Measurements from ENCODE around the gene LIPT2. TPM values are rescaled to one million over a fixed set of nuclear protein-coding genes. Genes with fewer than 3 reads are reported as not detected.

The LIPT2 gene
- total RNA-seq, 1 experiment from 2014 or later: 8.3 TPM

DNA sequence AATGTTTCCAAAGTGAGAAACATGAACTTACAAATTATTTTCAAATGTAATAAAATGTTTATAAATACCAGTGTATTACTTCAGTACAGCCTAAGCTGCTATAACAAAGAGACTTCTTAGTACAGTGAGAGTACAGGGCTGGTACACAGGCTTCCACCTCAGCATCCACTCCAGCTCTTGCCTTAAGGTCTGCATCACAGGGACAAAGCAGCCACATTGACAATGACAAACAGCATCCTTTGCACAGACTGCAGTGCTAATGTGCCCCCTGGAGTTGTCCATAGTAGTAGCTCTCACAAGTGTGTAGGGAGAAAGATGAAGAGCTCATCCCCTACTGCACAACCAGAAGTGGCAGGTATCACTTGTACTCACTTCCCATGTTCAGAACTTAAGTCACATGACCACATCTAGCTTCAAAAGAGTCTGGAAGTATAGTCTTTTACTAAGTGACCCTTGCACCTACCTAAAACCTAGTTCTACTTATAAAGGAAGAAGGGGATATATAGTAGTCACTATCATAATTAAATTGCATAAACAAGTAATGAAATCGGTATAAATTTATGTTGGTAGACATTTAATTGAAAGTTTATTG lies 10.7 kb upstream of the LIPT2 start:
- DNase-seq (ENCODE audit: low spot score): no peak

GRCh38 chr11:74494916-74495315 lies 1.4 kb upstream of the LIPT2 start:
- DNase-seq (ENCODE audit: low spot score): no peak

- DNase-seq (ENCODE audit: low spot score): peak; percentile 16
Measured at GRCh38 chr11:74493791-74494630, 487 bp upstream of the LIPT2 start.

- no peak for DNase-seq (ENCODE audit: low spot score)
Measured at GRCh38 chr11:74492084-74492483, 1.4 kb downstream of the LIPT2 start.

GRCh38 chr11:74490941-74491340 lies 2.6 kb downstream of the LIPT2 start:
- DNase-seq (ENCODE audit: low spot score): no peak

- DNase-seq (ENCODE audit: low spot score): no peak
Measured at GRCh38 chr11:74487875-74488274, 5.6 kb downstream of the LIPT2 start.

GRCh38 chr11:74485868-74486267 lies 7.7 kb downstream of the LIPT2 start:
- DNase-seq (ENCODE audit: low spot score): no peak

- no peak for DNase-seq (ENCODE audit: low spot score)
Measured at GRCh38 chr11:74480688-74481417, 12.7 kb downstream of the LIPT2 start.

- DNase-seq (ENCODE audit: low spot score): no peak
Measured at GRCh38 chr11:74479732-74480123, 13.8 kb downstream of the LIPT2 start.

GRCh38 chr11:74478877-74479731 lies 14.4 kb downstream of the LIPT2 start:
- no peak for DNase-seq (ENCODE audit: low spot score)

GRCh38 chr11:74476536-74476935 lies 17.0 kb downstream of the LIPT2 start:
- DNase-seq (ENCODE audit: low spot score): no peak

GRCh38 chr11:74474316-74474715 lies 19.2 kb downstream of the LIPT2 start:
- DNase-seq (ENCODE audit: low spot score): no peak

DNA sequence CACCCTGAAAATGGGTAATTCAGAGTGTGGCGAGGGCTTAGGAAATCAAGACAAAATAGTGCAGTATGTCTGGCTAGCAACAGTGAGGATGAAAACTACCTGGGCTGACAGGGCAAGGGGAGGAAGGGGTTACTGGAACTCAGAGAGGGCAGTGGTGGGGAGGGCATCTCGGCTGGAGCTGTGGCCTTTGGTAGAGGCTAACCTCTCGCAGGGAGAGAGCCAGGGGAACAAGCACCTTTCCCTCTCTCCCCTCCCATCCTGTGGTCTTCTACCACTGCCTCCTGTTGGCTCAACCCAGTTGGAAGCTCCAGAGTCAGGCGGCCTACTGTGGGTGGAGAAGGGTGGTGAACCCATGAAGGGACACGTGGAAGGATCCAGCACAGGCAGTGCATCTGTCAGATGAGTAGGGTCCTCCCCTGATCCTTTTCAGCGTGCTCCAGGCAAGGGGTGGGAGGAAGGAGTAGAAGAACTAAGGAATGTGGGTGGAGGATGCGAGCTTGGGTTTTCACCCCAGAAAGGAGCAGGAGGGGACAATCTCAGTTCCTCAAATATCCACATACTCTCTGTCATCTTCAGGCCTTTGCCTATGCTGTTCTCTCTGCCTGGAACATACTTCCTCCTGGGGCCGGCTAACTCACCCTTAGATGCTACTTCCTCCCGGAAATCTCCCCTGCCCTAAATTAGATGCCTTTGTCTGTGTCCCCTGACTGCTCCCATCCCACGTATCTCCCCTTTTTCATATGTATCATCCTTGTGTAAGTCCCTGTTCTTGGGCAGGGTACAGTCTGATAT lies 19.9 kb downstream of the LIPT2 start:
- DNase-seq (ENCODE audit: low spot score): no peak

DNA sequence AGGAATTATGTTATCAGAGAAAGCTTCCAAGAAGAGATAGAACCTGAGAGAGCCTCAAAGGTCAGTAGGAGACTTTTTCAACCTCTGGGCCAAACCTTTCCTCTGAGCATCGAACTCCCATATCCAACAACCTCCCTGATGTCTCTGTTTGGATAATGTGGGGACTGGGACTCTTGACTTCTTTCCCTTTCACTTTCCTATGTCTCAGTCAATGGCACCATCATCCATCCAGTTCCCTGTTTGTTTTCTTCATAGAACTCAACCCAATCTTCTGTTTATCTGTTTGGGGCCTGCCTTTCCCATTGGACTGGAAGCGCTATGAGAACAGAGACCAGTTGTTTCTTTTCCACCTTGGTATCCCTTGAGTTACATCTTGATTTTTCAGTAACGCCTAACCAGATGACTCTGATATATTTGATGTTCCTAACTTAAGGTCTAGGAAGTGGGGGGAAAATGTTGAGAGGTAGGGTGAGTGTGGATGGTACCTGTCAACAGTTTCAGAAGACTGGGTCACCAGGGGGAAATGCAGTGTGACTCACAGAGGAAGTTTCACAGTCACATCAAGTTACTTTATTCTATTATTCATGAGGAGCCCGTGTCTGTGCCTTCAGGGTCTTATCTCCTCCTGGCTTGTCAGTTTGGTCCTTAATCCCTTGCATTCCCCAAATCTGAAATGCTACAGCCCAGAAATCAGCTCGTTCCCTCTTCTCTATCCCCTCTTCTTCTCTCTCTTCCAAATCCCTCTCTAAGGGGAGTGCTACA lies 21.7 kb downstream of the LIPT2 start:
- no peak for DNase-seq (ENCODE audit: low spot score)

DNA sequence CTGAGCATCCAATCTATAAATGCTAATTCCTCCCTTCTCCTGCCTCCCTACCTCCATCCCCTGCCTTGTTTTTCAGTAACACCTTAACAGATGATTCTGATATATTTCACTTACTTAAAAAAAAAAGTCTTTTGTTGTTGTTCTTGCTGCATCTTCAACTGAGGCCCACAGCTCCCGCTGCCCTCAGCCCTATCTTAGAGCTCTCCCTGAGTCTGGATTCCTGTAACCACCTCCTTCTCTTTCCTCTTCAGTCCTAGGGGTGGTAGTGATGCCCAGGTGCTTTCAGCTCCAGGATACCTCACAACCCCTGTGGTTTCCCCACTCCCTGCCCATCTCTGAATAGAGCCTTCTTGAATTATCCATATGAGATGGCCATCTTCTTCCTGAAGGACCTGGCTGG lies 22.5 kb downstream of the LIPT2 start:
- no peak for DNase-seq (ENCODE audit: low spot score)

GRCh38 chr11:74470526-74470925 lies 23.0 kb downstream of the LIPT2 start:
- DNase-seq (ENCODE audit: low spot score): no peak

- no peak for DNase-seq (ENCODE audit: low spot score)
Measured at GRCh38 chr11:74468936-74469335, 24.6 kb downstream of the LIPT2 start.

DNA sequence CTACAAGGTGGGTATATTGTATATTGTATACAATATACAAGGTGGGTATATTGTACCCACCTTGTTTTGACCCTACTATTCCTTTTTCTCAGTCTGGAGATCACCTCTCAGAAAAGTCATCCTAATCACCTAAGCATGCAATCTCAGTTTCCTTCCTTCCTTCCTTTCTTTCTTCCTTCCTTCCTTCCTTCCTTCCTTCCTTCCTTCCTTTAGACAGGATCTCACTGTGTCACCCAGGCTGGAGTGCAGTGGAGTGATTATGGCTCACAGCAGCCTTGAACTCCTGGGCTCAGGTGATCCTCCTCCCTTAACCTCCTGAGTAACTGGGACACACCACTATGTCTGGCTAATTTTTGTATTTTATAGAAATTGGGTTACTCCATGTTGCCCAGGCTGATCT lies 25.0 kb downstream of the LIPT2 start:
- DNase-seq (ENCODE audit: low spot score): no peak

GRCh38 chr11:74468058-74468457 lies 25.5 kb downstream of the LIPT2 start:
- no peak for DNase-seq (ENCODE audit: low spot score)

Data from A172 (cell line).